GM12878 (cell line): ENCODE measurements around the gene CD84. TPM values are rescaled to one million over a fixed set of nuclear protein-coding genes. Genes with fewer than 3 reads are reported as not detected.

Source experiments
- BMI1 ChIP-seq: fragments of 450-650 bp; IDR thresholded peaks from 2 replicates; pipeline ENCODE4 v1.6.1; 2016; ENCODE audit warnings: mild to moderate bottlenecking, moderate library complexity, borderline replicate concordance
- CREB1 ChIP-seq: IDR thresholded peaks from 2 replicates; pipeline ENCODE4 v1.6.1; 2012; ENCODE audit warnings: low read depth, mild to moderate bottlenecking, inconsistent platforms
- ETV6 ChIP-seq, 2 experiments: fragments of 450-650 bp in 1 of 2; IDR thresholded peaks in 1 of 2; conservative IDR thresholded peaks in 1 of 2; 2 replicates each; pipeline ENCODE4 v1.6.1; 2014; ENCODE audit warnings: antibody characterized with exemption in 1 of 2, borderline replicate concordance in 1 of 2, low read depth in 1 of 2, mild to moderate bottlenecking in 1 of 2, moderate library complexity in 1 of 2
- KLF5 ChIP-seq: fragments of 450-650 bp; IDR thresholded peaks from 2 replicates; pipeline ENCODE4 v1.6.1; 2014; ENCODE audit warnings: mild to moderate bottlenecking; ENCODE audit not compliant: partially characterized antibody
- RAD51 ChIP-seq: fragments of 450-650 bp; IDR thresholded peaks from 2 replicates; pipeline ENCODE4 v1.6.1; 2016; ENCODE audit warnings: moderate library complexity, mild to moderate bottlenecking, inconsistent platforms
- RBBP5 ChIP-seq: fragments of 200-600 bp; sonication (generic); conservative IDR thresholded peaks from 2 replicates; pipeline ENCODE4 v1.6.1; 2016
- RELA ChIP-seq: fragments of 450-650 bp; IDR thresholded peaks from 2 replicates; pipeline ENCODE4 v1.8.0; 2014; ENCODE audit warnings: borderline replicate concordance; ENCODE audit not compliant: partially characterized antibody
- RUNX3 ChIP-seq: IDR thresholded peaks from 2 replicates; pipeline ENCODE4 v1.6.1; 2012; ENCODE audit warnings: low read length, inconsistent platforms
- SIX5 ChIP-seq: IDR thresholded peaks from 2 replicates; pipeline ENCODE4 v1.6.1; 2011; ENCODE audit warnings: mild to moderate bottlenecking, low read depth, low read length, moderate library complexity; ENCODE audit not compliant: severe bottlenecking
- SREBF1 ChIP-seq: IDR thresholded peaks from 2 replicates; pipeline ENCODE4 v1.6.1; 2012; ENCODE audit warnings: mild to moderate bottlenecking, low read length
- TAF1 ChIP-seq: IDR thresholded peaks from 2 replicates; pipeline ENCODE4 v1.6.1; 2011; ENCODE audit warnings: mild to moderate bottlenecking, low read depth, low read length, borderline replicate concordance
- ZNF217 ChIP-seq: fragments of 450-650 bp; IDR thresholded peaks from 2 replicates; pipeline ENCODE4 v1.6.1; 2017; ENCODE audit warnings: antibody characterized with exemption, mild to moderate bottlenecking
- polyA plus RNA-seq, 11 experiments: library from polyadenylated mRNA; depleted of rRNA in 4 of 11; unstranded in 6 of 11; stranded (reverse) in 5 of 11; fragments of >200 nt; fragmentation: Nextera tagmentation in 4 of 11; fragmentation: Illumina TruSeq in 1 of 11; extraction: Ambion mirVana in 4 of 11; extraction: Trizol in 1 of 11; gene quantifications; 1 replicate in 1 of 11; 2 replicates in 10 of 11; pipeline versions ENCODE4 v1.2.1 to v1.2.3, GENCODE V29; 2011 to 2016; ENCODE audit warnings: inconsistent platforms in 2 of 11, missing spikeins in 2 of 11, low read depth in 1 of 11
- total RNA-seq, 4 experiments: library from RNA; depleted of rRNA in 3 of 4; stranded (reverse); fragments of >200 nt in 3 of 4; fragmentation: Illumina TruSeq in 1 of 4; extraction: Trizol in 1 of 4; gene quantifications; 2 replicates each; pipeline versions ENCODE4 v1.2.1 to v1.2.3, GENCODE V29; 2013 to 2021
- TF ChIP-seq, protein P1 (sequence below): fragments of 450-650 bp; IDR thresholded peaks from 2 replicates; pipeline ENCODE4 v1.6.1; 2017; ENCODE audit warnings: mild to moderate bottlenecking, moderate library complexity
- TF ChIP-seq, protein P2 (sequence below): IDR thresholded peaks from 2 replicates; pipeline ENCODE4 v1.6.1; 2012; ENCODE audit warnings: low read depth, low read length, improper control_type of control experiment
- TF ChIP-seq, protein P3 (sequence below), 3 experiments: IDR thresholded peaks in 2 of 3; conservative IDR thresholded peaks in 1 of 3; 2 replicates each; pipeline ENCODE4 v1.5.1; 2011; ENCODE audit warnings: low read depth in 3 of 3, low read length in 3 of 3, mild to moderate bottlenecking in 3 of 3, control low read depth in 2 of 3, moderate library complexity in 2 of 3, inconsistent platforms in 1 of 3, mixed read lengths in 1 of 3; ENCODE audit not compliant: control insufficient read depth in 2 of 3, insufficient read depth in 1 of 3; ENCODE audit errors: extremely low read depth in 1 of 3
- TF ChIP-seq, protein P4 (sequence below): fragments of 450-650 bp; conservative IDR thresholded peaks from 2 replicates; pipeline ENCODE4 v1.6.1; 2017; ENCODE audit warnings: mild to moderate bottlenecking, moderate library complexity
- TF ChIP-seq, protein P5 (sequence below): fragments of 450-650 bp; IDR thresholded peaks from 2 replicates; pipeline ENCODE4 v1.6.1; 2018; ENCODE audit warnings: borderline replicate concordance, mild to moderate bottlenecking; ENCODE audit not compliant: partially characterized antibody
- TF ChIP-seq, protein P6 (sequence below): IDR thresholded peaks from 2 replicates; pipeline ENCODE4 v1.6.1; 2011; ENCODE audit warnings: borderline replicate concordance, low read depth, mild to moderate bottlenecking, moderate library complexity, mixed read lengths, low read length; ENCODE audit not compliant: insufficient read depth; ENCODE audit errors: extremely low read length

CD84 gene
- total and polyA plus RNA-seq, 10 of the 15 experiments (the other 5 are each of a cell fraction or from before 2014, with no cell fraction given), result 3.4 to 20.3 (median 11.7) TPM

DNA sequence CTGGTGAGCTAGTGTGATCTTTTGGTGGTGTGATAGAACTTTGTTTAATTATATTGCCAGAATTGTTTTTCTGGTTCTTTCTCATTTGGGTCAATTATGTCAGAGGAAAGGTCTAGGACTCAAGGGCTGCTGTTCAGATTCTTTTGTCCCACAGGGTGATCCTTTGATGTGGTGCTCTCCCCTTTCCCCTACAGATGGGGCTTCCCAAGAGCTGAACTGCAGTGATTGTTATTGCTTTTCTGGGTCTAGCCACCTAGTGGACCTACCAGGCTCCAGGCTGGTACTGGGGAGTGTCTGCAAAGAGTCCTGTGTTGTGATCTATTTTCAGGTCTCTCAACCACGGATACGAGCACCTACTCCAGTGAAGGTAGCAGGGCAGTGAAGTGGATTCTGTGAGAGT is 25.9 kb upstream of the CD84 start (continued):
- TF ChIP-seq, protein P1, sequence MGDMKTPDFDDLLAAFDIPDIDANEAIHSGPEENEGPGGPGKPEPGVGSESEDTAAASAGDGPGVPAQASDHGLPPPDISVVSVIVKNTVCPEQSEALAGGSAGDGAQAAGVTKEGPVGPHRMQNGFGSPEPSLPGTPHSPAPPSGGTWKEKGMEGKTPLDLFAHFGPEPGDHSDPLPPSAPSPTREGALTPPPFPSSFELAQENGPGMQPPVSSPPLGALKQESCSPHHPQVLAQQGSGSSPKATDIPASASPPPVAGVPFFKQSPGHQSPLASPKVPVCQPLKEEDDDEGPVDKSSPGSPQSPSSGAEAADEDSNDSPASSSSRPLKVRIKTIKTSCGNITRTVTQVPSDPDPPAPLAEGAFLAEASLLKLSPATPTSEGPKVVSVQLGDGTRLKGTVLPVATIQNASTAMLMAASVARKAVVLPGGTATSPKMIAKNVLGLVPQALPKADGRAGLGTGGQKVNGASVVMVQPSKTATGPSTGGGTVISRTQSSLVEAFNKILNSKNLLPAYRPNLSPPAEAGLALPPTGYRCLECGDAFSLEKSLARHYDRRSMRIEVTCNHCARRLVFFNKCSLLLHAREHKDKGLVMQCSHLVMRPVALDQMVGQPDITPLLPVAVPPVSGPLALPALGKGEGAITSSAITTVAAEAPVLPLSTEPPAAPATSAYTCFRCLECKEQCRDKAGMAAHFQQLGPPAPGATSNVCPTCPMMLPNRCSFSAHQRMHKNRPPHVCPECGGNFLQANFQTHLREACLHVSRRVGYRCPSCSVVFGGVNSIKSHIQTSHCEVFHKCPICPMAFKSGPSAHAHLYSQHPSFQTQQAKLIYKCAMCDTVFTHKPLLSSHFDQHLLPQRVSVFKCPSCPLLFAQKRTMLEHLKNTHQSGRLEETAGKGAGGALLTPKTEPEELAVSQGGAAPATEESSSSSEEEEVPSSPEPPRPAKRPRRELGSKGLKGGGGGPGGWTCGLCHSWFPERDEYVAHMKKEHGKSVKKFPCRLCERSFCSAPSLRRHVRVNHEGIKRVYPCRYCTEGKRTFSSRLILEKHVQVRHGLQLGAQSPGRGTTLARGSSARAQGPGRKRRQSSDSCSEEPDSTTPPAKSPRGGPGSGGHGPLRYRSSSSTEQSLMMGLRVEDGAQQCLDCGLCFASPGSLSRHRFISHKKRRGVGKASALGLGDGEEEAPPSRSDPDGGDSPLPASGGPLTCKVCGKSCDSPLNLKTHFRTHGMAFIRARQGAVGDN, result peak; percentile 43; the same call in 1 of the 2 replicates
- TF ChIP-seq BMI1 (no peak), ETV6 (conservative IDR thresholded peaks at IDR 0.05 in 1 of 2, IDR thresholded peaks at IDR 0.05 in 1 of 2; ENCODE audit: borderline replicate concordance in 1 of 2, low read depth in 1 of 2) (no peak), ZNF217 (no peak), RUNX3 (peak; percentile 67), TAF1 (no peak), SIX5 (no peak), CREB1 (no peak), RELA (peak; percentile 46), SREBF1 (no peak), KLF5 (no peak), RBBP5 (no peak), RAD51 (no peak)
- TF ChIP-seq, protein P2, sequence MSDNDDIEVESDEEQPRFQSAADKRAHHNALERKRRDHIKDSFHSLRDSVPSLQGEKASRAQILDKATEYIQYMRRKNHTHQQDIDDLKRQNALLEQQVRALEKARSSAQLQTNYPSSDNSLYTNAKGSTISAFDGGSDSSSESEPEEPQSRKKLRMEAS, result no peak
- TF ChIP-seq, protein P3, sequence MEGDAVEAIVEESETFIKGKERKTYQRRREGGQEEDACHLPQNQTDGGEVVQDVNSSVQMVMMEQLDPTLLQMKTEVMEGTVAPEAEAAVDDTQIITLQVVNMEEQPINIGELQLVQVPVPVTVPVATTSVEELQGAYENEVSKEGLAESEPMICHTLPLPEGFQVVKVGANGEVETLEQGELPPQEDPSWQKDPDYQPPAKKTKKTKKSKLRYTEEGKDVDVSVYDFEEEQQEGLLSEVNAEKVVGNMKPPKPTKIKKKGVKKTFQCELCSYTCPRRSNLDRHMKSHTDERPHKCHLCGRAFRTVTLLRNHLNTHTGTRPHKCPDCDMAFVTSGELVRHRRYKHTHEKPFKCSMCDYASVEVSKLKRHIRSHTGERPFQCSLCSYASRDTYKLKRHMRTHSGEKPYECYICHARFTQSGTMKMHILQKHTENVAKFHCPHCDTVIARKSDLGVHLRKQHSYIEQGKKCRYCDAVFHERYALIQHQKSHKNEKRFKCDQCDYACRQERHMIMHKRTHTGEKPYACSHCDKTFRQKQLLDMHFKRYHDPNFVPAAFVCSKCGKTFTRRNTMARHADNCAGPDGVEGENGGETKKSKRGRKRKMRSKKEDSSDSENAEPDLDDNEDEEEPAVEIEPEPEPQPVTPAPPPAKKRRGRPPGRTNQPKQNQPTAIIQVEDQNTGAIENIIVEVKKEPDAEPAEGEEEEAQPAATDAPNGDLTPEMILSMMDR (IDR thresholded peaks at IDR 0.05 in 2 of 3, conservative IDR thresholded peaks at IDR 0.05 in 1 of 3; ENCODE audit: control insufficient read depth in 2 of 3, extremely low read depth in 1 of 3, insufficient read depth in 1 of 3, low read depth in 3 of 3, low read length in 3 of 3), result peak; percentile 16 to 29 (median 29); a peak in 3 of 6 replicates
- TF ChIP-seq, protein P4, sequence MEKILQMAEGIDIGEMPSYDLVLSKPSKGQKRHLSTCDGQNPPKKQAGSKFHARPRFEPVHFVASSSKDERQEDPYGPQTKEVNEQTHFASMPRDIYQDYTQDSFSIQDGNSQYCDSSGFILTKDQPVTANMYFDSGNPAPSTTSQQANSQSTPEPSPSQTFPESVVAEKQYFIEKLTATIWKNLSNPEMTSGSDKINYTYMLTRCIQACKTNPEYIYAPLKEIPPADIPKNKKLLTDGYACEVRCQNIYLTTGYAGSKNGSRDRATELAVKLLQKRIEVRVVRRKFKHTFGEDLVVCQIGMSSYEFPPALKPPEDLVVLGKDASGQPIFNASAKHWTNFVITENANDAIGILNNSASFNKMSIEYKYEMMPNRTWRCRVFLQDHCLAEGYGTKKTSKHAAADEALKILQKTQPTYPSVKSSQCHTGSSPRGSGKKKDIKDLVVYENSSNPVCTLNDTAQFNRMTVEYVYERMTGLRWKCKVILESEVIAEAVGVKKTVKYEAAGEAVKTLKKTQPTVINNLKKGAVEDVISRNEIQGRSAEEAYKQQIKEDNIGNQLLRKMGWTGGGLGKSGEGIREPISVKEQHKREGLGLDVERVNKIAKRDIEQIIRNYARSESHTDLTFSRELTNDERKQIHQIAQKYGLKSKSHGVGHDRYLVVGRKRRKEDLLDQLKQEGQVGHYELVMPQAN, result 0 out of 2 replicates have a peak, but pooled peaks have one; percentile 25
- TF ChIP-seq, protein P5, sequence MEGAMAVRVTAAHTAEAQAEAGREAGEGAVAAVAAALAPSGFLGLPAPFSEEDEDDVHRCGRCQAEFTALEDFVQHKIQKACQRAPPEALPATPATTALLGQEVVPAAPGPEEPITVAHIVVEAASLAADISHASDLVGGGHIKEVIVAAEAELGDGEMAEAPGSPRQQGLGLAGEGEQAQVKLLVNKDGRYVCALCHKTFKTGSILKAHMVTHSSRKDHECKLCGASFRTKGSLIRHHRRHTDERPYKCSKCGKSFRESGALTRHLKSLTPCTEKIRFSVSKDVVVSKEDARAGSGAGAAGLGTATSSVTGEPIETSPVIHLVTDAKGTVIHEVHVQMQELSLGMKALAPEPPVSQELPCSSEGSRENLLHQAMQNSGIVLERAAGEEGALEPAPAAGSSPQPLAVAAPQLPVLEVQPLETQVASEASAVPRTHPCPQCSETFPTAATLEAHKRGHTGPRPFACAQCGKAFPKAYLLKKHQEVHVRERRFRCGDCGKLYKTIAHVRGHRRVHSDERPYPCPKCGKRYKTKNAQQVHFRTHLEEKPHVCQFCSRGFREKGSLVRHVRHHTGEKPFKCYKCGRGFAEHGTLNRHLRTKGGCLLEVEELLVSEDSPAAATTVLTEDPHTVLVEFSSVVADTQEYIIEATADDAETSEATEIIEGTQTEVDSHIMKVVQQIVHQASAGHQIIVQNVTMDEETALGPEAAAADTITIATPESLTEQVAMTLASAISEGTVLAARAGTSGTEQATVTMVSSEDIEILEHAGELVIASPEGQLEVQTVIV, result no peak
- TF ChIP-seq, protein P6, sequence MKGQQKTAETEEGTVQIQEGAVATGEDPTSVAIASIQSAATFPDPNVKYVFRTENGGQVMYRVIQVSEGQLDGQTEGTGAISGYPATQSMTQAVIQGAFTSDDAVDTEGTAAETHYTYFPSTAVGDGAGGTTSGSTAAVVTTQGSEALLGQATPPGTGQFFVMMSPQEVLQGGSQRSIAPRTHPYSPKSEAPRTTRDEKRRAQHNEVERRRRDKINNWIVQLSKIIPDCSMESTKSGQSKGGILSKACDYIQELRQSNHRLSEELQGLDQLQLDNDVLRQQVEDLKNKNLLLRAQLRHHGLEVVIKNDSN, result no peak
